ENCODE measurements around the gene TMCC1. TPM values are rescaled to one million over a fixed set of nuclear protein-coding genes. Genes with fewer than 3 reads are reported as not detected.

Gene TMCC1
- total and polyA plus RNA-seq, 2 donors (not counting 3 experiments of a cell fraction or from before 2014, with no cell fraction given), result 17.4 to 38.4 TPM

DNA sequence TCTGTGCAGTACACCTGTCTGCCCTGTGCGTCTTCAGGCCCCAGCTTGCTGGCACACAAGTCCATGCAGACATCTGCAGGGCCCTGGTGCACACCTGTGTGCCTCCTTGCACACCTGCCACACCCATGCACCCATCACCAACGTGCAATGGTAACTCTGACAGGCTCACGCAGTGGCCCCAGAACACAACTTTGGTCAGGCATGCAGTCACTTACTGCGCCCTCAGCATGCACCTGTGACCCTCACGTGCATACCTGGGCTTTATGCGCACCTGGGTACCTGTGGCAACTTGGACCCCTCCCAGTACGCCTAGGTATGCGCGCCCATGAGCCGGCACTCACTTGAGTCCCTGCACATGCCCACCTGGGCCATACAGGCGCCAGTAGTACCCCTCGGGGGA lies 288.7 kb downstream of the TMCC1 start:
- FAIRE-seq (no peak), DNase-seq (ENCODE audit: low read depth, low spot score) (no peak)
- no peaks in the 10 kb centered on the region for H3K9me1 ChIP-seq (replicated peaks; ENCODE audit: control insufficient read depth, extremely low read depth, insufficient read depth, low read length)
- H3K4me3 ChIP-seq (replicated peaks in 1 of 3; ENCODE audit: insufficient read depth in 1 of 3, low read depth in 1 of 3, low read length in 3 of 3), result peak overlapping the region; percentile 19 to 87 (median 64)
- no peak for TF ChIP-seq JUN (IDR thresholded peaks at IDR 0.05; ENCODE audit: borderline replicate concordance, insufficient read depth, insufficient read length, low read depth)
- no peak for TF ChIP-seq FOS (IDR thresholded peaks at IDR 0.05; ENCODE audit: borderline replicate concordance, insufficient read depth, low read length)
- no peak for TF ChIP-seq EZH2 (IDR thresholded peaks at IDR 0.05; ENCODE audit: borderline replicate concordance, low read depth, low read length, severe bottlenecking)
- no peak for TF ChIP-seq POLR2A (IDR thresholded peaks at IDR 0.05; ENCODE audit: low read depth, low read length)
- TF ChIP-seq GATA2 (IDR thresholded peaks at IDR 0.05; ENCODE audit: insufficient read depth, insufficient read length, low read depth, low read length), result no peak
- TF ChIP-seq POLR2AphosphoS5 (IDR thresholded peaks at IDR 0.05; ENCODE audit: insufficient read depth, low read depth, low read length), result no peak
- TF ChIP-seq MAX (IDR thresholded peaks at IDR 0.05; ENCODE audit: insufficient read depth, insufficient read length), result no peak
- TF ChIP-seq MYC (IDR thresholded peaks at IDR 0.05; ENCODE audit: low read depth, low read length), result no peak
- TF ChIP-seq, protein P1, sequence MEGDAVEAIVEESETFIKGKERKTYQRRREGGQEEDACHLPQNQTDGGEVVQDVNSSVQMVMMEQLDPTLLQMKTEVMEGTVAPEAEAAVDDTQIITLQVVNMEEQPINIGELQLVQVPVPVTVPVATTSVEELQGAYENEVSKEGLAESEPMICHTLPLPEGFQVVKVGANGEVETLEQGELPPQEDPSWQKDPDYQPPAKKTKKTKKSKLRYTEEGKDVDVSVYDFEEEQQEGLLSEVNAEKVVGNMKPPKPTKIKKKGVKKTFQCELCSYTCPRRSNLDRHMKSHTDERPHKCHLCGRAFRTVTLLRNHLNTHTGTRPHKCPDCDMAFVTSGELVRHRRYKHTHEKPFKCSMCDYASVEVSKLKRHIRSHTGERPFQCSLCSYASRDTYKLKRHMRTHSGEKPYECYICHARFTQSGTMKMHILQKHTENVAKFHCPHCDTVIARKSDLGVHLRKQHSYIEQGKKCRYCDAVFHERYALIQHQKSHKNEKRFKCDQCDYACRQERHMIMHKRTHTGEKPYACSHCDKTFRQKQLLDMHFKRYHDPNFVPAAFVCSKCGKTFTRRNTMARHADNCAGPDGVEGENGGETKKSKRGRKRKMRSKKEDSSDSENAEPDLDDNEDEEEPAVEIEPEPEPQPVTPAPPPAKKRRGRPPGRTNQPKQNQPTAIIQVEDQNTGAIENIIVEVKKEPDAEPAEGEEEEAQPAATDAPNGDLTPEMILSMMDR (IDR thresholded peaks at IDR 0.05; ENCODE audit: extremely low read depth in 1 of 2, insufficient read depth in 1 of 2, low read depth in 1 of 2, low read length in 2 of 2), result no peak
- peak overlapping the region; percentile 32 for H3K4me2 ChIP-seq (ENCODE audit: insufficient read depth, low read length)
- H3K9me3 ChIP-seq (replicated peaks; ENCODE audit: control insufficient read depth, insufficient read depth, low read length), result no peaks in the 10 kb centered on the region
- H2AFZ ChIP-seq (ENCODE audit: low read depth, low read length), result no peak overlapping the region
- no TSS peak for BruUV-seq (replicated peaks)
- no peak overlapping the region for H3K27ac ChIP-seq (ENCODE audit: insufficient read depth, low read depth, low read length)
- H3K79me2 ChIP-seq (ENCODE audit: control insufficient read depth, insufficient read depth, low read length), result peaks cover 65% of the 10 kb centered on the region
- H4K20me1 ChIP-seq (replicated peaks; ENCODE audit: control insufficient read depth, extremely low read depth, insufficient read depth, low read length), result no peaks in the 10 kb centered on the region
- dilution Hi-C loops (cut with MboI; ENCODE audit: extremely low pct_ligation_motif_present, low sequenced_read_pairs) (no loop called here), intact Hi-C loops (cut with micrococcal nuclease) (no loop called here)
- peak overlapping the region; percentile 55 for H3K9ac ChIP-seq (replicated peaks; ENCODE audit: extremely low read depth, insufficient read depth, low read length)
- ChIA-PET POLR2A (interaction anchor here (1.6 kb wide), 1 partner anchor 12 kb away, joined by 10 read pairs; no protein-coding TSS in a partner anchor), CTCF (interaction anchor here (1.1 to 4.0 kb wide), 7 partner anchors 8 to 163 kb away, joined by 3 to 33 read pairs (median 9); no protein-coding TSS in a partner anchor)
- no peaks in the 10 kb centered on the region for H3K27me3 ChIP-seq (ENCODE audit: control insufficient read depth in 2 of 2, insufficient read depth in 2 of 2, low read length in 2 of 2)
- H3K36me3 ChIP-seq (ENCODE audit: control insufficient read depth in 2 of 2, extremely low read depth in 1 of 2, insufficient read depth in 2 of 2, low read length in 2 of 2), result no peaks in the 10 kb centered on the region
- peaks cover 58% of the 10 kb centered on the region for H3K4me1 ChIP-seq (ENCODE audit: control insufficient read depth, extremely low read depth, insufficient read depth, low read length)
